ENCODE data around the gene PTPRT.

- no peak for TF ChIP-seq CTCF (IDR thresholded peaks at IDR 0.05; ENCODE audit: insufficient read depth, low read length, poor library complexity, severe bottlenecking)
- TF ChIP-seq EZH2phosphoT487 (conservative IDR thresholded peaks at IDR 0.05; ENCODE audit: low read length) = no peak
Observed at GRCh38 chr20:43123180-43123579, 66.5 kb downstream of the PTPRT start.

Measured in SU-DHL-6 (cell line).